NB4 (cell line): ENCODE results near the gene SLC39A2.

Experiments
- MYC ChIP-seq: IDR thresholded peaks from 2 replicates; pipeline ENCODE4 v1.6.1; 2011; ENCODE audit warnings: low read depth, low read length
- POLR2A ChIP-seq: IDR thresholded peaks from 2 replicates; pipeline ENCODE4 v1.6.1; 2011; ENCODE audit warnings: mild to moderate bottlenecking; ENCODE audit not compliant: insufficient read length; ENCODE audit errors: extremely low read depth
- TF ChIP-seq, protein P1 (sequence below): IDR thresholded peaks from one replicate; pipeline ENCODE4 v1.5.1; 2012; ENCODE audit warnings: low read depth, low read length

DNA sequence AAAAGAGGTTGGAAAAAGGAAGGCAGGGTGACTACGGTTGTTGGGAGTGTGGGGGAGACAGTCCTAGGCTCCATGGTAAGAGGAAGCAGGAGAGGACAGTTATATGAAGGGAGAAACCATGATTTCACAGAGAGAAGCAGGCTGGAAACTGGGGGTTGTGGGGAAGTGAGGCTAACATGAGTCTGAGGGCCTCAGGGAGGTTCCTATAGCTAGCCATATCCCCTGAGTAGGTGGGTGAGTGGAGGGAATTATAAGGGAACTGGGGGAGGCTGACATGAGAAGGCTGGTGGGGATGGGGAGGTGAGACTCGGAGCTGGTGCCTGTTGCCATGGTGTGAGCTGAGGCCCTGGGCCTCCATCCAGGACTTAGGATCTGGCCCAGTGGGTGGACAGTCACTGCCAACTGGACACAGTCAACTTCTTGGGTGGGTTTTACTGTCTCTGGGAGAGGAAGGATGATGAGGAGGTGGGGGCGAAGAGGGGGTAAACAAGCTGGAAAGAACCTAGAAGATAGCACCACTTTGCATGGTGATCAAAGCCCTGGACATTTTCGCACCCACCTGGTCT lies 34.1 kb downstream of the SLC39A2 start:
- TF ChIP-seq, protein P1, sequence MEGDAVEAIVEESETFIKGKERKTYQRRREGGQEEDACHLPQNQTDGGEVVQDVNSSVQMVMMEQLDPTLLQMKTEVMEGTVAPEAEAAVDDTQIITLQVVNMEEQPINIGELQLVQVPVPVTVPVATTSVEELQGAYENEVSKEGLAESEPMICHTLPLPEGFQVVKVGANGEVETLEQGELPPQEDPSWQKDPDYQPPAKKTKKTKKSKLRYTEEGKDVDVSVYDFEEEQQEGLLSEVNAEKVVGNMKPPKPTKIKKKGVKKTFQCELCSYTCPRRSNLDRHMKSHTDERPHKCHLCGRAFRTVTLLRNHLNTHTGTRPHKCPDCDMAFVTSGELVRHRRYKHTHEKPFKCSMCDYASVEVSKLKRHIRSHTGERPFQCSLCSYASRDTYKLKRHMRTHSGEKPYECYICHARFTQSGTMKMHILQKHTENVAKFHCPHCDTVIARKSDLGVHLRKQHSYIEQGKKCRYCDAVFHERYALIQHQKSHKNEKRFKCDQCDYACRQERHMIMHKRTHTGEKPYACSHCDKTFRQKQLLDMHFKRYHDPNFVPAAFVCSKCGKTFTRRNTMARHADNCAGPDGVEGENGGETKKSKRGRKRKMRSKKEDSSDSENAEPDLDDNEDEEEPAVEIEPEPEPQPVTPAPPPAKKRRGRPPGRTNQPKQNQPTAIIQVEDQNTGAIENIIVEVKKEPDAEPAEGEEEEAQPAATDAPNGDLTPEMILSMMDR = no peak
- TF ChIP-seq POLR2A = no peak
- TF ChIP-seq MYC = no peak
